GM12872 (cell line): ENCODE data around the gene SELENOP.

Source experiments
- CTCF ChIP-seq: IDR thresholded peaks from 3 replicates; pipeline ENCODE4 v1.5.1; 2011; ENCODE audit warnings: low read depth, mild to moderate bottlenecking, low read length, moderate library complexity; ENCODE audit not compliant: insufficient read depth

Gene SELENOP

DNA sequence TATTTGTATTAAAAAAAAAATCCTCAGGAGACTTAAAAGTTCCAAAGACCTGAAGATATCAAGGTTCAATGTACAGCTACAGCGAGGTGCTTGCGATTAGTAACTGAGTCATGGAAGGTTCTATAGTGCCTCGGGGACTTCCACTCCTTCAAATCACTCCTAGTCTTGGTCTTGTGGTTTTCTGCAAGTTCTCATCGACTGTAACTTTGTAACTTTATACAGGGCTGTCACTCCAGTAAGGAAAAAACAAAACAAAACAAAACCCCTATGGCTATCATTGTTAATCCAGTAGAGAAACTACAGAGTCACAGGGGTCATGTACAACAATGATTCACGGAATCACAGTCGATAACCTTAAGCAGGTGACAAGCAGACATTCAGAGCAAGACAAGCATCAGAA is 39.8 kb upstream of the SELENOP start:
- TF ChIP-seq CTCF: no peak

DNA sequence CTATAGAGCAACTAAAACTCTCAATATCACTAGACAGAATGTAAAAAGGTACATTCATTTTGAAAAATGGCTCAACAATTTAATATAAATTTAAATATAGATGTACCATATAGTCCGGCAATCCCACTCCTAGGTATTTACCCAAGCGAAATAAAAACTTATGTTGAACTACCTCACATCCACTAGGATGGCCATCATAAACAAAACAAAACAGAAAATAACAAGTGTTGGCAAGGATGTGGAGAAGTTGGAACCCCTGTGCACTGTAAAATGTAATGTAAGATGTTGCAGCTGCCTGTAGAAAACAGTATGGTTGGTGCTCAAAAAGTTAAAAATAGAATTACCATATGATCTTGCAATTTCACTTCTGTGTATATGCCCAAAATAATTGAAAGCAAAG is 36.9 kb upstream of the SELENOP start:
- no peak for TF ChIP-seq CTCF

GRCh38 chr5:42843675-42844292 is 32.1 kb upstream of the SELENOP start:
- TF ChIP-seq CTCF: no peak

DNA sequence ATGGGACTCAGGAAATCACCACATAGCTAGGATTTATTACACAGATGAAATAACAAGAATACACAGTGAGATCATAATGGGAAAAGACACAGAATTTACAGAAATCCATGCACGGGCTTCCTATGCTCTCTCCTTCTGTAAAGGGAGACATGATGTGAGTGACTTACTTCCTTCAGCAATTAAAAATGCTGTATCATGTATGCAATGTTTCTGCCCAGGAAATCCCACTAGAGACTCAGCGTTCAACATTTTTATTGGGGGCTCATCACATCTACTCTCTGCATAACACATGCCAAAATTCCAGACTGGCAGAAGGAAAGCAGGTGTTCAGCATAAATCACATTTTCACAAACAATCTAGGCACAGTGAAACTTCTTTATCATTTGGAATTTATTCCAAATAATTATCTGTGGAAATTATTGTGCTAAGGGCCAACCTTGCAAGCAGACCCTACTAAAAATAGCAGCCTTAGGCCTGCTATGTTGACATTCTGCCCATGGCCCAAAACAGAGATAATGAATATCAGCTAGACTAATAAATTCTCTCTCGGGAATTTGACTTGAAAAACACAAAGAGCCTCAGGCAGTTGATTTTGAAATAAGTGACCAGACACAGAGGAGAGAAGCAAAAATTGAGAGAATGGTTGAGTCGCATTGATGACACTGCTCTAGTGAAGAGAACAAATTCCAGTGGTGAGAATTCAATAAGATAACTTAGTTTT is 31.4 kb upstream of the SELENOP start:
- TF ChIP-seq CTCF: no peak

DNA sequence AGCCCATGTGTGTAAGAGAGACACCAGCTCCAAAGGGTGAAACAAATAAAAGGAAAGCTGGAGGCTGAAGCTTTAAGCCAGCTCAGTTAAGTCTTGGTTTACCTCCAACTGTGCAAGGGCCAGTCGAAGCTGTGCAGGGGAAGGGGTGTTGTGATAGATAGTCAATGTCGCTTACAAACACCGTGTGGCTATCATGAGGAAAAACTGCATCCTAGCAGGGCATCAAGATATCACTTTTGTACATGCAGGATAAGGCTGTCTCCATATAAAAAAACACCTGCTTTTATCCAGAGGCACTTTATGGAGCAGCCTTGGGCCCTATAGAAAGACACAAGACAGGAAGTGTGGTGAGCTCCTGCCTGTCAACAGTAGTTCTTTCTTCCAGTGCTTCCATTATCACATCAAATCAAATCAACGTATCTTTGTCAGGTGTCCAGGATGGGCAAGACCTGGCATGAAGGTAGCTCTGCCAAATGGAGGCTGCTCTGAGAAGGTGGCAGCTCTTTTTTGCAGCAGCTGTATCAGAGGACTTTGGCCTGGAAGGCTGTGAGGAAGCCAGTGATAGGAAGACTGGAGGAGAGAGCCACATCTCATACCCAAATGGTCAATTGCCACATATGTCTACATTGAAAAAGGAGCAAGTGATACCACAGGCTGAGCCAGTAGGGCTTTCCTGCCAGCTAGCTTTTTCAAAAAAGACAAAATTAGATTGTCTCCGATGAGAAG is 29.3 kb upstream of the SELENOP start:
- TF ChIP-seq CTCF: no peak

GRCh38 chr5:42840269-42840668 is 28.6 kb upstream of the SELENOP start:
- no peak for TF ChIP-seq CTCF

GRCh38 chr5:42839196-42839595 is 27.5 kb upstream of the SELENOP start:
- TF ChIP-seq CTCF: no peak
